SK-N-SH (cell line): ENCODE results near the gene SLAMF1.

Source experiments
- CTCF ChIP-seq: fragments of 200-600 bp; sonication (generic); IDR thresholded peaks from 2 replicates; pipeline ENCODE4 v1.6.1; 2017; ENCODE audit warnings: antibody characterized with exemption, mild to moderate bottlenecking, moderate library complexity
- EZH2phosphoT487 ChIP-seq: fragments of 200-600 bp; sonication (generic); IDR thresholded peaks from 2 replicates; pipeline ENCODE4 v1.6.1; 2017; ENCODE audit warnings: low read depth, mixed run types, mild to moderate bottlenecking, antibody characterized with exemption, moderate library complexity, borderline replicate concordance
- POLR2AphosphoS5 ChIP-seq: IDR thresholded peaks from 2 replicates; pipeline ENCODE4 v1.6.1; 2012; ENCODE audit warnings: low read depth, low read length
- RAD21 ChIP-seq: IDR thresholded peaks from 2 replicates; pipeline ENCODE4 v1.6.1; 2012; ENCODE audit warnings: mild to moderate bottlenecking, low read length
- USF2 ChIP-seq: fragments of 150-350 bp; IDR thresholded peaks from 2 replicates; pipeline ENCODE4 v1.6.1; 2017; ENCODE audit warnings: antibody characterized with exemption, low read length, low read depth, borderline replicate concordance

GRCh38 chr1:160569806-160570205 is 77.0 kb downstream of the SLAMF1 start:
- TF ChIP-seq RAD21 (no peak), CTCF (no peak), USF2 (no peak), EZH2phosphoT487 (no peak), POLR2AphosphoS5 (no peak)
